Calu3 (cell line): ENCODE results near the gene ACADVL. TPM values are rescaled to one million over a fixed set of nuclear protein-coding genes. Genes with fewer than 3 reads are reported as not detected.

ENCODE experiments used
- BruUV-seq: library from RNA; stranded (reverse); fragments of 400-500 nt; replicated peaks from 2 replicates; lab custom pipeline; 2021; lab: Mats Ljungman, UMichigan
- CTCF ChIA-PET: fragments of 300-600 bp; sonication (Branson Sonifier 250); formaldehyde crosslinking; loops from one replicate; lab custom pipeline; 2022; ENCODE audit warnings: antibody characterized with exemption; lab: Charles Lee
- DNase-seq: peaks from one replicate; pipeline ENCODE4 v3.0.0; 2022
- H3K27ac Mint-ChIP-seq: one replicate; pipeline ENCODE4 v1.8.0; 2022; ENCODE audit warnings: mixed read lengths; ENCODE audit not compliant: unreplicated experiment
- H3K27me3 Mint-ChIP-seq: one replicate; pipeline ENCODE4 v1.8.0; 2022; ENCODE audit warnings: mixed read lengths; ENCODE audit not compliant: unreplicated experiment
- H3K36me3 Mint-ChIP-seq: one replicate; pipeline ENCODE4 v1.8.0; 2022; ENCODE audit warnings: mild to moderate bottlenecking, moderate library complexity, mixed read lengths; ENCODE audit not compliant: insufficient read depth, unreplicated experiment
- H3K4me1 Mint-ChIP-seq: one replicate; pipeline ENCODE4 v1.8.0; 2022; ENCODE audit warnings: mild to moderate bottlenecking, low read depth, mixed read lengths; ENCODE audit not compliant: unreplicated experiment
- H3K4me3 Mint-ChIP-seq: one replicate; pipeline ENCODE4 v1.8.0; 2022; ENCODE audit warnings: mild to moderate bottlenecking, low read depth, moderate library complexity, mixed read lengths; ENCODE audit not compliant: unreplicated experiment
- H3K9me3 Mint-ChIP-seq: one replicate; pipeline ENCODE4 v1.8.0; 2022; ENCODE audit warnings: low read depth, mixed read lengths; ENCODE audit not compliant: unreplicated experiment
- intact Hi-C: fragments of 100-400 bp; cut with micrococcal nuclease; formaldehyde crosslinking; loops from one replicate; pipeline ENCODE4 v1.10.0; 2022; ENCODE audit not compliant: unreplicated experiment
- total RNA-seq: library from RNA; stranded (reverse); gene quantifications from 2 replicates; pipeline ENCODE4 v1.2.3, GENCODE V29; 2022
- TF ChIP-seq, protein P1 (sequence below): fragments of 200-600 bp; IDR thresholded peaks from one replicate; pipeline ENCODE4 v1.8.0; 2022; ENCODE audit warnings: antibody characterized with exemption; ENCODE audit not compliant: unreplicated experiment

The ACADVL gene
- total RNA-seq, 1 experiment from 2014 or later, result 552 TPM

DNA sequence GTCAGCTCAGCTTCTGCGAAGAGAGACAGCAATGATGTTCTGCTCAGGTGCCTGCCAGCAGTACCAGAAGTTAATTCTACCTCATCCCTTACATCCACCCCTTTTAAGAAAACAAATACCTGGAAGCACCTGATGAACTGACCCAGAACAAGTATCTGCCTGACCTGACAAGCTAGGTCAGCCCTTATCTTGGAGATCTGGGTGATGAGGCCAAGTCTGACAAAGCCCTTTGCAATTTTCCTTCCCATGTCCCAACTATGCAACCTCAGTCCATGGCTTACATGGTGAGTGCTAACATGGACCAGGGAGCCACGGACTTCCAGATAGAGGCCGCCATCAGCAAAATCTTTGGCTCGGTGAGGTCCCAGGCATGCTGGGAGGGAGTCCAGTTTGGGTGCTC, 3.6 kb downstream of the ACADVL start:
- no peak overlapping the region for H3K27ac Mint-ChIP-seq
- BruUV-seq, result no TSS peak
- DNase-seq, result no peak
- TF ChIP-seq, protein P1, sequence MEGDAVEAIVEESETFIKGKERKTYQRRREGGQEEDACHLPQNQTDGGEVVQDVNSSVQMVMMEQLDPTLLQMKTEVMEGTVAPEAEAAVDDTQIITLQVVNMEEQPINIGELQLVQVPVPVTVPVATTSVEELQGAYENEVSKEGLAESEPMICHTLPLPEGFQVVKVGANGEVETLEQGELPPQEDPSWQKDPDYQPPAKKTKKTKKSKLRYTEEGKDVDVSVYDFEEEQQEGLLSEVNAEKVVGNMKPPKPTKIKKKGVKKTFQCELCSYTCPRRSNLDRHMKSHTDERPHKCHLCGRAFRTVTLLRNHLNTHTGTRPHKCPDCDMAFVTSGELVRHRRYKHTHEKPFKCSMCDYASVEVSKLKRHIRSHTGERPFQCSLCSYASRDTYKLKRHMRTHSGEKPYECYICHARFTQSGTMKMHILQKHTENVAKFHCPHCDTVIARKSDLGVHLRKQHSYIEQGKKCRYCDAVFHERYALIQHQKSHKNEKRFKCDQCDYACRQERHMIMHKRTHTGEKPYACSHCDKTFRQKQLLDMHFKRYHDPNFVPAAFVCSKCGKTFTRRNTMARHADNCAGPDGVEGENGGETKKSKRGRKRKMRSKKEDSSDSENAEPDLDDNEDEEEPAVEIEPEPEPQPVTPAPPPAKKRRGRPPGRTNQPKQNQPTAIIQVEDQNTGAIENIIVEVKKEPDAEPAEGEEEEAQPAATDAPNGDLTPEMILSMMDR, result no peak
- H3K4me3 Mint-ChIP-seq, result no peak overlapping the region
- CTCF ChIA-PET, result no interaction called here
- no peaks in the 10 kb centered on the region for H3K27me3 Mint-ChIP-seq
- H3K9me3 Mint-ChIP-seq, result no peaks in the 10 kb centered on the region
- intact Hi-C loops, result no loop called here
- peaks cover 71% of the 10 kb centered on the region for H3K36me3 Mint-ChIP-seq
- H3K4me1 Mint-ChIP-seq, result no peaks in the 10 kb centered on the region

DNA sequence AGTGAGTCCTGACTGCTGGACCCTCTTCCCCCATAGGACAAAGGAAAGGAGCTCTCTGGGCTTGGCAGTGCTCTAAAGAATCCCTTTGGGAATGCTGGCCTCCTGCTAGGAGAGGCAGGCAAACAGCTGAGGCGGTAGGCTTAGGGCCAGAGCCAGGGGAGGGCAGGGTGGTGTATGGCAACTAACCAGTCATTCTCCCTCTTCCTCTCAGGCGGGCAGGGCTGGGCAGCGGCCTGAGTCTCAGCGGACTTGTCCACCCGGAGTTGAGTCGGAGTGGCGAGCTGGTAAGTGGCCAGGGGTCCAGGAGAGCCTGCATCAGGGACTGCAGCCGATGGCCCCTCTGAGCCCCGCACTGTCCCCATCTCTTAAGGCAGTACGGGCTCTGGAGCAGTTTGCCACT, 4.4 kb downstream of the ACADVL start:
- TF ChIP-seq, protein P1, result no peak
- CTCF ChIA-PET, result no interaction called here
- no peak for DNase-seq
- H3K4me3 Mint-ChIP-seq, result no peak overlapping the region
- no peaks in the 10 kb centered on the region for H3K4me1 Mint-ChIP-seq
- H3K27ac Mint-ChIP-seq, result no peak overlapping the region
- no TSS peak for BruUV-seq
- H3K27me3 Mint-ChIP-seq, result no peaks in the 10 kb centered on the region
- H3K36me3 Mint-ChIP-seq, result peaks cover 71% of the 10 kb centered on the region
- no peaks in the 10 kb centered on the region for H3K9me3 Mint-ChIP-seq
- intact Hi-C loops, result no loop called here

DNA sequence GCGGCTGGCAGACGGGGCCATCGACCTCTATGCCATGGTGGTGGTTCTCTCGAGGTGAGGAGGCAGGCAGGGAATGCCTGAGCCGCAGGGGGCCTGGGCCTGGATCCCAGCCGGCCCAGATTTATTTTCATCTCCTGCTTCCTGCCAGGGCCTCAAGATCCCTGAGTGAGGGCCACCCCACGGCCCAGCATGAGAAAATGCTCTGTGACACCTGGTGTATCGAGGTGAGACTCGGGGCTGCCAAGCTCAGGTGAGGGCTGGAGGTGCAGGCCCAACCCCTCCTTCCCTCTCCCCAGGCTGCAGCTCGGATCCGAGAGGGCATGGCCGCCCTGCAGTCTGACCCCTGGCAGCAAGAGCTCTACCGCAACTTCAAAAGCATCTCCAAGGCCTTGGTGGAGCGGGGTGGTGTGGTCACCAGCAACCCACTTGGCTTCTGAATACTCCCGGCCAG, 4.9 kb downstream of the ACADVL start:
- TF ChIP-seq, protein P1, result no peak
- intact Hi-C loops, result no loop called here
- no peak for DNase-seq
- H3K9me3 Mint-ChIP-seq, result no peaks in the 10 kb centered on the region
- no peaks in the 10 kb centered on the region for H3K4me1 Mint-ChIP-seq
- no peaks in the 10 kb centered on the region for H3K27me3 Mint-ChIP-seq
- BruUV-seq, result no TSS peak
- no peak overlapping the region for H3K27ac Mint-ChIP-seq
- no peak overlapping the region for H3K4me3 Mint-ChIP-seq
- CTCF ChIA-PET, result no interaction called here
- H3K36me3 Mint-ChIP-seq, result peaks cover 67% of the 10 kb centered on the region

DNA sequence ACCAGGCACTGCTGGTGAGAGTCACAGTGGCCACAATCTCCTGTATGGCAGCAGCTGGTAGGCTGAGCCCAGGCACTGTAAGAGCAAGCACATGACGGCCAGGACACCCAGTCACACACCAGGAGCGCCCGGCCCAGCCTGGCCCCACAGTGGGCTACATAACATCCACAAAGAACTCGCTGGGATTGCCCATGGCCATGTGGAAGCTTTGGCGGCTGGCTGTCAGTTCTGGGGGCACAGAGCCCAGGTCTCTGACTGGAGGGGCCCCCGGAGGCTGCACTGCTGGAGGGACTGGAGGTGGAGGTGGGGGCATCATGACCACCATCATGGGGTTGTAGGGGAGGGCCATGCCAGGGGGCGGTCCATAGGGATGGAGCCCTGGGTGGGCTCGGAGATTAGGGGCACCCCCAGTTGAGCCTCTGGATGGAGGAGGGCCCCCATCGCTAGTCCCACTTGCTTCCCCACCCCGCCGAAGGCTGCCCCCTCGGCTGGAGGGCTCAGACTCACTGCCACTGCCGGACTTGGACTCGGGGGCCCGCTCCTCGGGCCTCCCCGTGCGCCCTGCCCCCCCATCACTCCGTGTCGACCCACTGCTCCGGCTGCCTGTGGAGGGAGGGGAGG, 6.1 kb downstream of the ACADVL start:
- TF ChIP-seq, protein P1, result no peak
- Mint-ChIP-seq H3K27me3 (no peaks in the 10 kb centered on the region), H3K4me3 (no peak overlapping the region), H3K9me3 (no peaks in the 10 kb centered on the region), H3K4me1 (peaks cover 4% of the 10 kb centered on the region), H3K36me3 (peaks cover 56% of the 10 kb centered on the region), H3K27ac (no peak overlapping the region)
- DNase-seq, result no peak
- BruUV-seq, result no TSS peak
- intact Hi-C loops, result no loop called here
- CTCF ChIA-PET, result no interaction called here
